ENCODE data around the gene LCE3D.
A peak's percentile ranks its signal among the peaks of the same experiment; 100 is the strongest.
"Not testable (repeated sequence)": the region's sequence is repeated elsewhere in the genome, so short reads cannot be mapped to it uniquely, and the experiment has no call there.

LCE3D gene, protein sequence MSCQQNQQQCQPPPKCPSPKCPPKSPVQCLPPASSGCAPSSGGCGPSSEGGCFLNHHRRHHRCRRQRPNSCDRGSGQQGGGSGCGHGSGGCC
- total RNA-seq: 0 reads per million in 4 donors

DNA sequence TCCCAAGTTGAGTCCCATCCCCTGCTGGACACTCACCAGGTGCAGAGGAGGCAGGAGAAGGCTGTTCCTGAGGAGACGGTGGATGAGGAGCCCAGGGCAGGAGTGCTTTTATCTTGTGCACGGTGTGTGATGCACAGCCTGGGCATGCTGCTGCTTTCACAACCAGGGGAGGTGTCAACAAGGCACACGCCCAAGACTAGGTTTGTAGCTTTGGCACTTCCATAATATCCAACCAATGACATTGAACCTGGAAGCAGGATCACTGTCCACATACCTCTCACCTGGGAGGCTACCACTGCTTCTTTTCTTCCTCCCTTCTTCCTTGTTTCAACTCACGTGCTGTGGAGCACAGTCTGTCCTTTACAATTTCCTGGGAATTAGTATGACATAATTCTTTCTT lies at the start of gene LCE3D:
TSS of gene LCE3D (minus strand) at position 84 of the 400 bp plus-strand sequence. CDS start 580 bp downstream, outside the sequence.
- DNase-seq: no peak

DNA sequence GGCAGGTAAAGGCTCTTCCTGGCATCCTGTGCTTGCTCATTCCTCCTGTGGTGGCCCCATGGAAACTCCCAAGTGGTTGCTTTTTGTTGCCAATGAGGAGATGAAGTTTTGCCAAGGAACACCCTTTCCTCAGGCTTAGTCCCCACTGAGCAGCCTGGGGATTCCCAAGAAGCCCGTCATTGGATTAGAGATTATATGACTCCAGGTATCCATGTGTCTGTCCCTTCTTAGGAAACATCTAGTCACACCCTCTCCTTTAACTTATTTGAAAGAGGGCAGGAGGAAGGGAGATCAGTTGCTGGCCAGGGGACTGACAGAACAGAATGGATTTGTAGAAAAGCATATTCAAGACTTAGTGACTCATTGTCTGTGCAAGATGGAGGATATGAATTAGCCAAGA lies 46.4 kb upstream of the LCE3D start:
- DNase-seq: no peak

DNA sequence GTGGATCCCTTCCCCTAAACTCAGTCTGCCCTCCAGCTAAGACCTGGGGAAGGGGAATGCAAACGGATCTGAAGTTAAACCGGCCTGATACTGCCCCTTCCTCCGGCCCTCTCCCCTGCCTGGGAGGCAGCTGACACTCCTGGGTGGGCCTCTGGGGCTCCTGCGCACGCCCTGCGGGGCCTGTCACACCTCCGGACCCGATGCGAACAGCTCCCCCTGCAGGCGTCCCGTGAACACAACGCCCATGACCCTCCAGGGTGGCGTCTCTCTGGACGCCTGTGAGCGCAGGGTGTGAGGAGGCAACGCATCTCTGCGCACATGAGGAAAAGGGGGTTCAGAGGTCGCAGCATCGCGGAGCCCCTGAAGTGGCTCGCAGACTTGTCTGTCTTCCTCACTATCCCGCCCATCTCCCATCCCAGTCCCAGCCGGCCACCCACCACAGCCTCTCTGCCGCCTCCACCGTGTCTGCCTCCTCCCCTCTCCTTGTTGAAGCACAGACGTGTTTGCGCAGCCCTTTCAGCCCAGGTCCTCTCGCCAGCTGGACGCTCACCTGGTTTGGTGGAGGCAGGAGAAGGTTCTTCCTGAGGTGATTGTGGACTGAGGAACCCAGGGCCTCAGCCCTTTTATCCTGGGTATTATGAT lies 43.0 kb upstream of the LCE3D start:
- peak in 1 of 5 donors; percentile 5 for DNase-seq

DNA sequence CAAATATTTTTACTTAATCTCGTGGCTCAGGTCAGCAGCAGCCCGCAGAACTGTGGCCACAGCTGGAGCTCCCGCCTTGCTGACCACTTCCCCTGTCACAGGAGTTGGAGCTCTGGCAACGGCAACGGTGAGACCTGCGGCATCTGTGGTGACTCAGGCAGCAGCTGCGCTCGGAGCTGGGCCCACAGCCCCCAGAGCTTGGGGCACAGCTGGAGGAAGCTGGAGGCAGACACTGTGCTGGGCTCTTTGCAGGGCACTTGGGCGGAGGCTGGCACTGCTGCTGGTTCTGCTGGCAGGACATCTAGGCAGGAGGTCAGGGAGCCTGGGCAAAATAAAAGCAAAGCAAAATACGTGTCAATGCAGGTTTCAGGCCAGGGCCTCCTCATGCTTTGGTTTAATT lies 42.5 kb upstream of the LCE3D start, which contains the start of gene LCE3A:
TSS of gene LCE3A (minus strand) at position 301 of the 400 bp plus-strand sequence. CDS start at position 301, 0 bp downstream.
- peak in 1 of 5 donors; percentile 12 for DNase-seq

DNA sequence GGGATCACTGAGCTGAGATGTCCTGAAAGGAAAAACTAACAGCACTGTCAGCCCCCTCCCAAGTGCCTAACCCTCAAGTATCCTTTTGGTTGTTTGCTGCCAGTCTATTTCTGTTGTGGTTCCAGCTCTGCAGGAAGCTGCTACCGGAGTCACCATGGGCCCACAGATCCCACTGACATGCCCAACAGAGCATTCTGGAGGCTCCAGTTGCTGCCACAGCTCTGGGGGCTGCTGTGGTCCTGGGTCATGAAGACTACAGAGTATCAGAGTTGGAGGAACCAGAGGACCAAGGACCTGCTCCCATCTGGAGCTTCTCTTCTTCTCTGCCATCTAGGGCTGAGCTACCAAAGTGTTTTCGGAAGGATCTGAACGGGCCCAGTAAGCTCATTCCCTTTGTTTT lies 41.7 kb upstream of the LCE3D start:
- no peak for DNase-seq

DNA sequence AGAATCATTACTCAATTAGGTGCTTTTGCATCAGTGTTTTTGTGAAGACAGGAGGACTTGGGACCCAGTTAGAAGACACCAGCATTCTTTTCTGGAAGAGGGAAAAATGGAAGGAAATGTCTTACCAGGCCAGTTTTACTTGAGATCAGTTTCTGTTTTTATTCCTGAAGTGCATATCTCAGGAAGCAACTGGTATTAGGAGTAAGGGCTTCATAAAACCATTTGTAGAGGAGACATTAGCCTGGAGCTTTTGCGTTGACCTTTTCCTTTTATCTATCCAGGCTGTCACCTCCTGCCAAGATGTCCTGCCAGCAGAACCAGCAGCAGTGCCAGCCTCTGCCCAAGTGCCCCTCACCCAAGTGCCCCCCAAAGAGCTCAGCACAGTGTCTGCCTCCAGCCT lies 33.2 kb upstream of the LCE3D start, which contains the start of gene LCE3B:
TSS of gene LCE3B (plus strand) at position 301 of the 400 bp plus-strand sequence. CDS start at position 301, 0 bp downstream.
- DNase-seq: no peak

DNA sequence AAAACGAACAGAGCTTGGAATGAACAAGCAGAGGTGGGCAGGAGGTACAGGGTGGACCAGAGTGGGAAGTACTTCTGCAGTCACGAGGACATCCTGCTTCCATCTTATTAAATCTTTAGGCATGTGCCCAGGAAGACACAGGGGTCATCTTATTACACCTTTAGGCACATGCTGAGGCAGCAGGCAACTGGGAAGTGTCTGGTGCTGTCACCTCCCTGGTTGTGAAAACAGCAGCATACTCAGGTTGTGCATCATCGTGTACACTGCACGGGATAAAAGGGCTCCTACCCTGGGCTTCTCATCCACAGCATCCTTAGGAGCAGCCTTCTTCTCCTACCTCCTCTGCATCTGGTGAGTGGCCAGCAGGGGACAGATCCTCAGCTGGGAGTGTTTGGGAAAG lies 19.6 kb upstream of the LCE3D start, which contains the start of gene LCE3C:
TSS of gene LCE3C (plus strand) at position 301 of the 400 bp plus-strand sequence. CDS start 498 bp downstream, outside the sequence.
- DNase-seq: no peak

DNA sequence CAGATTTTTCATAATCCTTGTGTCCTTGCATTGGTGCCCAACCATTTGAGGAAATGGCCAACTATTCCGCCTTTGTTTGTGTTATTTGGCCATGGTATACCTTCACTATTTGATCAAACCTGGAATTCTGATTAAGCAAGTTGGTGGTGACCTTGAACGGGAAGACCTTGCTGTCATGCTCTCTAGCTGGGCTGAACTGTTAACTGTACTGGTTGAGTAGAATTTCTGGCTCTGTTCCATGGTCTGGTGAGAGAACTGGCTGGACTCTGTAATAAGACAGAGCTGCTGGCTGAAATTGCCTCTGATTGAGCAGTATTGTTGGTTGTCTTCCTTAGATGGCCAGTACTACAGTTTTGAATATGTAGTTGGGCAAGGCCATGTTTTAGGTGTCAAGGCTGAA lies 16.7 kb upstream of the LCE3D start:
- DNase-seq: no peak

DNA sequence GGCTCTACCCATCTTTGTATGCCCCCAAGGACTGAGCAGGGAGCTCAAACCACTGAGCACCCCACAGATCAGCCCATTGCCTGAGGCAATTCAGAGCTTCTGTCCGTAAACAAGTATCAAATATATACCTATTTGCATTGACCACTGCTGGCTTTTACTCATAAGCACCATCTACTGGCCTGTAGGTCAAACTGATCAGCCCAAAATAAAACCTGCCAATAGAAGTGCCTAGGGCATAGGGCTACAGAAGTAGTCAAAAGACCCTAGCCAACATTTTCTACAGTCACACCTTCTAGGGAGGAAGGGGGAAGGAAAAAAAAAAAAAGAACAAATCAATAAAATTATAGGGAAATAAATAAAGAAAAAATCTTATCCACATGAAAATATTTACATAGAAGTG lies 5.3 kb upstream of the LCE3D start:
- DNase-seq: no peak

DNA sequence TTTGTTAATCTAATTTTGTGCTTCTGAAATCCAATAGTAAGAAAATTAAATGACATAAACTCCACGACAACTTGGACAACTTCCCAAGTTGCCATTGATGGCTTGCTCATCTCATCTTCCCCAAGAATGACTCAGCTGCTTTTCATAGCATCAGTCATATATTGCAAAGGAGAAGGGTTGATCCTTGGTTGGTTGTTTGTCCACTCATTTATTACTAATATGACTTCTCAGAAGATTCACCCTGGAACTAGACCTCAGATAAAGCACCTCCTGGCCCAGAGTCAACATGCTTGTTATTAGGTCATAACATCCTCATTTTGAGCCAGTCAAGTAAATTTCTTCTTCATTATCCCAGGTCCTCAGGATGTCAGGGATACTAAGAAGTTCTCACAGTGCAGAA lies 2.3 kb upstream of the LCE3D start:
- DNase-seq: no peak

DNA sequence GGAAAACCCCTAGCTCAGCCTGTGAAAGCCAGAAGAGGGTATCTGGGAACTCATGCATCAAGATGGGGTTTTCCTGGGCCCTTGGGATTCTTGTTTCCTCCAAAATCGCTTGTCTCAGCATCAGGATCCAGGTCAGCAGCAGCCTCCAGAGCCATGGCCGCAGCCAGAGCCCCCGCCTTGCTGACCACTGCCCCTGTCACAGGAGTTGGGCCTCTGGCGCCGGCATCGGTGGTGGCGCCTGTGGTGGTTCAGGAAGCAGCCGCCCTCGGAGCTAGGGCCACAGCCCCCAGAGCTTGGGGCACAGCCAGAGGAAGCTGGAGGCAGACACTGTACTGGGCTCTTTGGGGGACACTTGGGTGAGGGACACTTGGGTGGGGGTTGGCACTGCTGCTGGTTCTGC lies 790 bp downstream of the LCE3D start:
- DNase-seq: not testable (repeated sequence)

DNA sequence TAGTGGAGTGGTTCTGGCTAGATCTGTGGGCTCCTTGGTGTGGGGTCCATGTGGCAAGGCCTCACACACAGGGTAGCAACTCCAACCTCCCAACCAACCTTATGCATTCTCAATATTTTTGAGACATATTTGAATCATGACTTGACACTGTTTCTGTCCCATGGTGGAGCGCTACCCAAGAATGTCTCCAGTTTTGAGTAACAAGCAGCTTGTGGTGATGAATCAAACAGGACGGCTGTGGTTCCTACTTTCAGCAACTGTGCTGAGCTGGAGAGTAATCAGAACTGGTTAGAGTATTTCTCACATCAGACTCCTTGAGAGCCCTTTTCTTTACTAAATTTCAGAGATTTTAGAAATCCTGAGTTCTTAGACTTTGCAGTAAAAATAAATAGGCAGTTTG lies 3.1 kb downstream of the LCE3D start:
- DNase-seq: peak in 1 of 5 donors; percentile 68

DNA sequence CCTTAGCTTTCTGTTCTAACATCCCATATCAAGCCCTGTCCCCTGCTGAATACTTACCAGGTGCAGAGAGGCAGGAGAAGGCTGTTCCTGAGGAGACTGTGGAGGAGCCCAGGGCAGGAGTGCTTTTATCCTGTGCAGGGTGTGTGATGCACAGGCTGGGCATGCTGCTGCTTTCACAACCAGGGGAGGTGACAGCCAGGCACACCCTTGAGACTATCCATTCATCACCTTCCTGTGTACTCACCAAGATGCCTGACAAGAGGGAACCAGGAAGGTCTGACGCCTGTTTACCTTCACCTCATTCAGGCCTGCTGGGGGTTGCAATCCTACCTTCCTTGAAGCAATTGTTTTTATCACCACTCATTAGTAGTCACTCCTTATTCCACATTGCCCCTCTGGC lies 13.6 kb downstream of the LCE3D start, which contains the start of gene LCE3E:
TSS of gene LCE3E (minus strand) at position 100 of the 400 bp plus-strand sequence. CDS start 572 bp downstream, outside the sequence.
- DNase-seq: no peak

DNA sequence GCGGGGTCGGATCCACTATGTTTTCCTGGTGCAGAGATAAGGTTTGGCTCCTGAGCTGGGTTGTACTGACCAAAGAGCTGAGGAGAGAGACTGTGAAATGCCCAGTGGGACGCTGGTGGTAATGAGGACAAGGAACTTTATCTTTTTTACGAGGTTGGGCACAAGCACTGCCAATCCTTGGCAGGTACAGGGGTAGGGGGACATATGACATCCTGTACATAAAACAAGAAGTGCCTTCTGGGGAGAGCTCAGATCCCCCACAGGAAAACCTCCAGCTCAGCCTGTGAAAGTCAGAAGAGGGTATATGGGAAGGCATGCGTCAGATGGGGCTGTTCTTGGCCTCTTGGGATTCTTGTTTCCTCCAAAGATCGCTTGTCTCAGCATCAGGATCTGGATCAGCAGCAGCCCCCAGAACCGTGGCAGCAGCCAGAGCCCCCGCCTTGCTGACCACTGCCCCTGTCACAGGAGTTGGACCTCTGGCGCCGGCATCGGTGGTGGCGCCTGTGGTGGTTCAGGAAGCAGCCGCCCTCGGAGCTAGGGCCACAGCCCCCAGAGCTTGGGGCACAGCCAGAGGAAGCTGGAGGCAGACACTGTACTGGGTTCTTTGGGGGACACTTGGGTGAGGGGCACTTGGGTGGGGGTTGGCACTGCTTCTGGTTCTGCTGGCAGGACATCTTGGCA lies 14.6 kb downstream of the LCE3D start:
- DNase-seq: no peak

DNA sequence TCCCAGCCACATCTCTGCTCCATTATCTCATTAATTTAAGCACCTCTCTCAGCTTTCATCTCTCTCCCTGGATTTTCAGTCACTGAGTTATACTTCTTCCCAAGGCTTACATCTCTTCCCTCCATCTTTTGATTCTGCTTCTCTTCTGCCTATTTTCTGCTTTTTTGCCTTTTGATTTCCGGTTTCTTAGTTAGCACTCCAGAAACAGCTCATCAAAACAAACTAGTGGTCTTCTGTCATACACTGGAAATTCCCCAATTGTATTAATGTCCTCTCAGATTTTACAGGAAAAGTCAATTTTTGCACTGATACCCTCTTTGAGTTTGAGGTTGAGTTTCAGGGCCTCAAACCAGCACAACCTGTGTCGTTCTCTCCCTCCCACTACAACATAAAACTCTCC lies 15.2 kb downstream of the LCE3D start:
- no peak for DNase-seq

DNA sequence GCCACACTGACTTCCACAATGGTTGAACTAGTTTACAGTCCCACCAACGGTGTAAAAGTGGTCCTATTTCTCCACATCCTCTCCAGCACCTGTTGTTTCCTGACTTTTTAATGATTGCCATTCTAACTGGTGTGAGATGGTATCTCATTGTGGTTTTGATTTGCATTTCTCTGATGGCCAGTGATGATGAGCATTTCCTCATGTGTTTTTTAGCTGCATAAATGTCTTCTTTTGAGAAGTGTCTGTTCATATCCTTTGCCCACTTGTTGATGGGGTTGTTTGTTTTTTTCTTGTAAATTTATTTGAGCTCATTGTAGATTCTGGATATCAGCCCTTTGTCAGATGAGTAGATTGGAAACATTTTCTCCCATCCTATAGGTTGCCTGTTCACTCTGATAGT lies 32.0 kb downstream of the LCE3D start:
- DNase-seq: not testable (repeated sequence)

DNA sequence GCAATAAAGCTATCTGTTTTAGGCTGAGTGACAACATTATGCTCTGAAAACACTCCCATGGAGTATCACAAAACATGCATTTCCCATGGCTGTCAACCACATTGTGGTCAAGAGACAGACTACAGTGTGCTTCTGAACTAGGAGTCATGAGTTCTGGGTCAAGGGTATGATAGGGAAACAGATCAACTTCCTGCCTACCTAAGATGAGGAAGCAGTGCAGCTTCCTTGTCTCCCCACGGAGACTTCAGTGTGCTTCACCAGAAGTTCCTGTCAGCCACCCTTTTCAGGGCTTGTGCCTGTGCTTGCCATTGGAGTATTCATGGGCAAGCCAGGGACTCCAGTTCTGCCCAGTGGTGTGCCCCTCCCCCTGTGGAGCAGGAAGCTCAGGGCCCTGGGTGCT lies 33.6 kb downstream of the LCE3D start:
- no peak for DNase-seq

DNA sequence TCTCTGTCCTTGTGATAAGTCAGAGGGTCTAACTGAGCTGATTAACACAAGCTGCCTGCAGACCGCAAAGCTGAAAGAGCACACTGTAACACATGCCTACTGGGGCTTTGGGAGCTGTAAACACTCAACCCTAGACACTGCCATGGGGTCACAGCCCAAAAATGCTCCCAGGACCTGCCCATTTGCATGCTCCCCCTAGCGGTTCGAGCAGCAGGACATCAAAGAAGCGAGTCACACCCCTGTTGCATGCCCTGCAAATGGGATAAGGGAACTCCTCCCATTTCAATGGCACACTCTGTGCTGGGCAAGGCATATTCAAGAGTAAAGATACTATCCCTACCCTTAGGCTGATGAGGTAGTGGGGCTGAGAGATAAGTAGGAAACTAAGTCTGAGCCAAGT lies 36.5 kb downstream of the LCE3D start:
- DNase-seq: no peak

DNA sequence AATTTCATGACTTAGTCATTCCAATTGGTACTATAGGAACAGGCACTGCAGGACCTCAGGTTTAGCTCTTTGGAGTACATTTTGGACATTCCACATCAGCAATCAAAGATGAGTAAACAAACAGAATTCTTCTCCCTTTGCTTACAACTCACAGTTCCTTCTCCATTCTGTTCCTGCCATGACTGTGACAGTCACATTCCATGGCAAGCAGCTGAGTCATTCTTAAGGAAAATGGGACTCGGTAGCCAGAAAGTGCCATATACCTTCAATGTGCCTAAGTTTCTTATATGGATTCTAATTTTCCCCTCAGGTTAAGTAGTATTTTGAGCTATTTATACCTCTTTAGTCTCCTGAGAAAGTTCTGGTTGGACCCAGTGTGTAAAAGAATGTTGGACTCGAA lies 40.4 kb downstream of the LCE3D start:
- DNase-seq: no peak

DNA sequence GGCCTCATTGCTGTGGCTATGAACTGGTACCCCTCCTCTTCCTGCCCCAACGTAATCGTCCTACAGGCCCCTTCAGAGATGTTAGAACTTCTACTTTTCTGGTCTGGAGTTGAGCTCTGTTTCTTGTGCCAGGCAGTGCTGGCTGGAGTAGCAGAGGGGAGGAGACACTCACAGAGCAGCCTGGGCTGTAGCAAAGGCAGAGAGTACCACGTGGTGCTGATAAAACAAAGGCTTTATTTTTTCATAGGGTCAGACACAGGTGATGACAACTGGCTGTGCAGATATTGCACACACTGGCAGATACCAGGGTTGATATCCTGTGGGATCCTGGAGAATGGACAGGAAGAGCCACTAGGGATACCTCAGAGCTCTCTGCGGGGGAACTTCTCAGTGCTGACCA lies 42.8 kb downstream of the LCE3D start:
- DNase-seq: no peak

DNA sequence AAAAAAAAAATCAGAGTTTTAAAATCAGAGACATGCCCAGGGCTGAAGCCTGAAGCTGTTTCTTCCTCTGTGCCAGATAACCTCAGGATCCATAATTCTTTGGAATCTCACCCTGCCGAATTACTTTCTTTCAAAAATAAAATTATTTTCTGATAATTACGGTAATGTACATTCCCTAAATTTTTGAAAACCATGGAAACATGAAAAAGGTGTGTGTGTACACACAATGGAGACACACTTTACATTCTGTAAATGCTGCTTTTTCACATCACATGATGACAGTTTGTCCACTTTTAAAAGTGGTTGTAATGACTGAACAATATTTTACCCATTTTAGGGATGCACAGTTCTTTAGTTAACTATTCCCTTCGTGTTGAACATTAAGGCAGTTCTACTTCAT lies 44.5 kb downstream of the LCE3D start:
- no peak for DNase-seq

DNA sequence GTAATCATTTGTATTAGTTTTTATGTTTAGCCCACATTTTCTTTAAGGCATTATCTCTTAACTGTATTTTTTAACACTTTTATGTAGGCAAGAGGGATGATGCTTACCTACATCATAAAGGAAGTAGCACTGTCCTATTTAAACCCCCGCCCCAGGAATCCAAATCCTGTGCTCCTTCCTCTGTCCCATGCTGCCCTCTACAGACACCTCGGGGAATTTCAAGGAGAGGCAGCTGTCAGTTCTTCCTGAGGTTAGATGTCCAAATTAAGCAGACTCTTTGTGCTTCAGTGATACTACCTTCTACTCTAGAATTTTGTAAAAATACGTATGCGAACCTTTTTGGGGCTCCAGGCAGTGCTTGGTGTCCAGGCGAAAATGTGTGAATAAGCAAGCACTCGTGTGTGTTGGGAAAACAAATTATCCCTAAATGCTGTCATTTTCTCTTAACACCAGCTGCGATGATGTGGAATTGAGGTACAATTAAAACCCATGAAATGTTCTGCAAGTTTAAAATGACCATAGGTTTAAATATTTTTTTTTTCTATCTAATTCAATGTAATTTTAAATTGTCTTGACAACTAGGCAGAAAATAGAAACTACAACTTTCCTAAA lies 46.9 kb downstream of the LCE3D start:
- DNase-seq: peak in 1 of 5 donors; percentile 10

Measured in T-helper 1 cell (primary cell).